ENCODE measurements around the gene MMP11. TPM values are rescaled to one million over a fixed set of nuclear protein-coding genes. Genes with fewer than 3 reads are reported as not detected.

Gene MMP11
- total and polyA plus RNA-seq, 11 donors: 5.2 to 17.0 (median 10.4) TPM

DNA sequence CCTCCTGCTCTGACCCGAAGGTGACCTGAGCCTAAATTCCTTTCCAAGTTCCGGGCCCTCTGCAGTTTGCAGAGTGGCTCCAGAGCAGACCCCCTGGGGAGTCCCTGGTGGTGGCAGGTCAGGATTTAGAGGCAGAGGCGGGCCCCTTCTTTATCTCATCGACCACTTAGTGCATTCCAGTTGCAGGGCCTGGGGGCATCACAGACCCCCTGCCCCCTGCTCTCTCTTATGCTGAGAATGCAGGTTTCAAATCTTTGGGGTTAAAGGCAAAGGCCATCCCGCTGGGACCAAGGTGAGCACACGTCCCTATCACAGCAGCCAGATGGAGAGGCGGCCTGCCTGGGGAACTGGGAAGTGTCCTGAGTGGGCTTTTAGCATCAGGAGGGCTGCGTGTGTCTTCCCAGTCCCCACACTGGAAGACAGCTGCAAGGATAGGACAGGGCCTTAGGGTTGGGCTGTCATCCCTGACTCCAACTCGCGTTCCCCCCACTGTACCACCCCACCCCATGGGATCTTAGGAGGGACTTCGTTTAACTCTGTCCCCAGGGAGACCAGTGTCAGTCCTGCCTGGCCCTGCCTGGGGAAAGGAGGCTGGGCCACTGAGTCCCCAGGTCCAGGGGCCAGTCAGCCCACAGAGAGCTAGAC, 54.8 kb downstream of the MMP11 start:
- DNase-seq: peak in 1 of 5 donors; percentile 22
- Histone ChIP-seq H3K27me3 (no peaks in the 10 kb centered on the region), H3K27ac (peak overlapping the region in 10 of 12 donors; percentile 21 to 97 (median 78))

DNA sequence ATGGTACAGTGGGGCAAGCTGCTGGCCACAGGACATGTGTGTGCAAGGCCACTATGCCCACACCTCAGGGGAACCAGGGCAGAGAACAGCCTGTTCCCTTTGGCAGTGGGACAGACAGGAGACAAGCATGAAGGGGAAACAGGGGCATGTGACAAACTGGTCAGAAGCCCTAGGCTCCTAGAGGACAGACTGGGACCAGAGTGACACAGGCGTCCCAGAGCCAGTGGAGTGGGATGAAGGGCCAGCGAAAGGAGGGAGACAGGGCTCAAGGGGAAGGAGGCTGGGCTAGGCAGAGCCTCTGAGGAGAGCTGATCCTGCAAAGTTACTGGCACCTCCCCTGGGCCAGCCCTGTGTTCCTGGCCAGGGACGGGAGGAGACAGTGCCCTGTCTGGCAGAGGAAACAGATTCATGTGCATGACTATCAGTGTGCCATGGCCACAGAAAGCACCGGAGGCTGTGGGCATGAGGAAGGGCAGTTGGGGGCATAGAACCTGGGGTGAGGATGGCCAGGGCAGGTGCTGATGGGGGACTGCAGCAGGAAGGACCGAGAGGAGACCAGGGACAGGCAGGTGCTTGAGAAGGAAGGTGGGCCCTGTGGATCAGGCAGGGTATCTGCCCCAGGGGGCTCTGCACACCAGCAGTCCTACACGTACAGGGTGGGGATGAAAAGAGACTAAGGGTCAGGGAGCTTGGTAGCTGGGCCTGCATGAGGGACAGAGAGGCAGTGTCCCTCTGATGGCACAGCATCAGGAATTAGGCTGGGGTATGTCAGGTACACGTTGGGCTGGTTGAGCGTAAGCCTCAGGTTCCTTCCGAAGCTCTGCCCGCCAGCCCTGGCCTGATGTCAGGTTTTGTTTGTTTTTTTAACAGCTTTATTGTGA, 56.4 kb downstream of the MMP11 start:
- peaks cover 0 to 95% (median 58%) of the 10 kb centered on the region in 9 donors for H3K36me3 ChIP-seq
- TF ChIP-seq CTCF (IDR thresholded peaks at IDR 0.05): no peak
- peak in 1 of 2 donors; percentile 49 for TF ChIP-seq POLR2A (IDR thresholded peaks at IDR 0.05)
- intact Hi-C loops (cut with DNase I): no loop called here

More for the DNA sequence above, 54.8 kb downstream of the MMP11 start:
- TF ChIP-seq POLR2A (IDR thresholded peaks at IDR 0.05): no peak
- no peak for TF ChIP-seq CTCF (IDR thresholded peaks at IDR 0.05)
- intact Hi-C loops (cut with DNase I): no loop called here
- WGBS, 4 donors: 70 to 74% (median 72%) methylated on average over 6 to 11 of the region's 11 CpGs
- Histone ChIP-seq H3K4me3 (no peak overlapping the region), H3K9me3 (no peaks in the 10 kb centered on the region), H3K4me1 (peaks cover 7 to 96% (median 58%) of the 10 kb centered on the region in 12 donors), H3K36me3 (peaks cover 0 to 95% (median 60%) of the 10 kb centered on the region in 9 donors)
- no peak for ATAC-seq

DNA sequence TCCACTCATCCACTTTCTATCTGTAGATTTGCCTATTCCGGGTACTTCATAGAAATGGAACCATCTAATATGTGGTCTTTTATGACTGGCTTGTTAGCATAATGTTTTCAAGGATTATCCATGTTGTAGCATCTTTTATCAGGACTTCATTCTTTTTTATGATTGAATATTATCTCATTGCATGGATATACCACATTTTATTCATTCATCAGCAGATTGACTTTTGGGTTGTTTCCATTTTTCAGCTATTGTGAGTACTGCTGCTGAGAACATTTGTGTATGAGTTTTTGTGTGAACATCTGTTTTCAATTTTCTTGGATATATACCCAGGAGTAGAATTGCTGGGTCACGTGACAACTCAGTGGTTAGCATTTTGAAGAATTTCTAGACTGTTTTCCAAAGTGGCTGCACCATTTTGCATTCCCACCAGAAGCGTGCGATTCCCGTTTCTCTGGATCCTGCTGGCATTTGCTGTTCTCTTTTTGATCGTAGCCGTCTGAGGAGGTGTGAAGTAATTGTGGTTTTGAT, 57.3 kb downstream of the MMP11 start:
- H3K4me3 ChIP-seq: no peak overlapping the region
- no peaks in the 10 kb centered on the region for H3K27me3 ChIP-seq
- intact Hi-C loops (cut with DNase I): loop anchor here in 1 of 10 donors (5.0 kb wide), 1 partner anchor 43 kb away; the partner anchor contains the start of gene SMARCB1
- DNase-seq (no peak), ATAC-seq (no peak)
- H3K9me3 ChIP-seq: no peaks in the 10 kb centered on the region
- peaks cover 4 to 98% (median 58%) of the 10 kb centered on the region in 12 donors for H3K4me1 ChIP-seq
- H3K36me3 ChIP-seq: peaks cover 0 to 95% (median 54%) of the 10 kb centered on the region in 9 donors
- TF ChIP-seq CTCF (IDR thresholded peaks at IDR 0.05) (no peak), POLR2A (IDR thresholded peaks at IDR 0.05) (no peak)
- H3K27ac ChIP-seq: peak overlapping the region; percentile 61 to 97 (median 79)
- 68 to 85% (median 80%) methylated on average over 7 of the region's 7 CpGs for WGBS, 4 donors

More for the DNA sequence above, 56.4 kb downstream of the MMP11 start:
- no peak overlapping the region for H3K4me3 ChIP-seq
- DNase-seq (peak; percentile 49 to 88 (median 61)), ATAC-seq (peak; percentile 85 to 88 (median 86))
- H3K9me3 ChIP-seq: no peaks in the 10 kb centered on the region
- peak overlapping the region; percentile 61 to 97 (median 79) for H3K27ac ChIP-seq
- peaks cover 4 to 97% (median 58%) of the 10 kb centered on the region in 12 donors for H3K4me1 ChIP-seq
- no peaks in the 10 kb centered on the region for H3K27me3 ChIP-seq
- 65 to 75% (median 70%) methylated on average over 8 to 10 of the region's 10 CpGs for WGBS, 4 donors
